Ramos (cell line): ENCODE data around the gene LETM1.

Experiments
- in situ Hi-C: fragments of 300-500 bp; cut with MboI; formaldehyde crosslinking; loops from one replicate; pipeline ENCODE4 v1.14.3; 2022; ENCODE audit warnings: low sequenced_read_pairs; ENCODE audit not compliant: unreplicated experiment

Gene LETM1

GRCh38 chr4:1810765-1811164 lies 45.2 kb downstream of the LETM1 start:
- in situ Hi-C loops: no loop called here

GRCh38 chr4:1809754-1810502 lies 46.0 kb downstream of the LETM1 start:
- in situ Hi-C loops: no loop called here

- in situ Hi-C loops: no loop called here
Observed at GRCh38 chr4:1808851-1809753, 46.9 kb downstream of the LETM1 start.

- in situ Hi-C loops: no loop called here
Observed at GRCh38 chr4:1808396-1808795, 47.6 kb downstream of the LETM1 start.

- in situ Hi-C loops: no loop called here
Observed at GRCh38 chr4:1807332-1807777, 48.6 kb downstream of the LETM1 start.

- in situ Hi-C loops: no loop called here
Observed at GRCh38 chr4:1806596-1807331, 49.2 kb downstream of the LETM1 start.

- in situ Hi-C loops: no loop called here
Observed at GRCh38 chr4:1806223-1806564, 49.8 kb downstream of the LETM1 start.

- in situ Hi-C loops: no loop called here
Observed at GRCh38 chr4:1805493-1806222, 50.3 kb downstream of the LETM1 start.

GRCh38 chr4:1804638-1805492 lies 51.1 kb downstream of the LETM1 start:
- in situ Hi-C loops: no loop called here

- in situ Hi-C loops: no loop called here
Observed at GRCh38 chr4:1803523-1804423, 52.2 kb downstream of the LETM1 start.

GRCh38 chr4:1802720-1803522 lies 53.0 kb downstream of the LETM1 start:
- in situ Hi-C loops: no loop called here

- in situ Hi-C loops: no loop called here
Observed at GRCh38 chr4:1802151-1802715, 53.7 kb downstream of the LETM1 start.

- in situ Hi-C loops: no loop called here
Observed at GRCh38 chr4:1801286-1801958, 54.5 kb downstream of the LETM1 start.

GRCh38 chr4:1800805-1801204 lies 55.2 kb downstream of the LETM1 start:
- in situ Hi-C loops: no loop called here

- in situ Hi-C loops: loop anchor here (25.0 kb wide), 1 partner anchor 388 kb away; no protein-coding TSS in a partner anchor
Observed at GRCh38 chr4:1799387-1800375, 56.3 kb downstream of the LETM1 start.
